ENCODE data around the gene OPRM1.

DNA sequence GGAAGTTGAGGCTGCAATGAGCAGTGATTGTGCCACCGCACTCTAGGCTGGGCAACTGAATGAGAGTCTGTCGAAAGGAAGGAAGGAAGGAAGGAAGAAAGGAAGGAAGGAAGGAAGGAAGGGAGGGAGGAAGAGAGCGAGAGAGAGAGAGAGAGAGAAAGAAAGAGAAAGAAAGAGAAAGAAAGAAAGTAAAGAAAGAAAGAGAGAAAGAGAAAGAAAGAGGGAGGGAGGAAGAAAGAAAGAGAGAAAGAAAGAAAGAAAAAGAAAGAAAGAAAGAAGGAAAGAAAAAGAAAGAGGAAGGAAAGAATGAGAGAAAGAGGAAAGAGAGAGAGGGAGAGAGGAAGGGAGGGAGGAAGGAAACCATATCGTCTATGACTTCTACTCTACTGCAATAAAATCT, 60.2 kb downstream of the OPRM1 start:
- TF ChIP-seq CTCF (optimal IDR thresholded peaks at IDR 0.05 in 1 of 3, IDR thresholded peaks at IDR 0.05 in 1 of 3, conservative IDR thresholded peaks at IDR 0.05 in 1 of 3; ENCODE audit: extremely low read depth in 1 of 3, insufficient read depth in 2 of 3, low read length in 3 of 3) (no peak), EZH2 (IDR thresholded peaks at IDR 0.05; ENCODE audit: low read length) (no peak)
